Suprapubic skin (tissue), 4 donors: ENCODE results near the gene HSPA14. TPM values are rescaled to one million over a fixed set of nuclear protein-coding genes. Genes with fewer than 3 reads are reported as not detected.

Source experiments
- DNase-seq, 2 donors: peaks; one replicate each; pipeline ENCODE4 v3.0.0-alpha.2; 2019; ENCODE audit warnings: low spot score in 2 of 2
- H3K27ac ChIP-seq: fragments of 200-600 bp; sonication (generic); one replicate; pipeline ENCODE4 v1.5.1; 2019
- H3K27me3 ChIP-seq: fragments of 200-600 bp; sonication (generic); one replicate; pipeline ENCODE4 v1.5.1; 2019
- H3K36me3 ChIP-seq: fragments of 200-600 bp; sonication (generic); one replicate; pipeline ENCODE4 v1.5.1; 2019
- H3K4me1 ChIP-seq: fragments of 200-600 bp; sonication (generic); one replicate; pipeline ENCODE4 v1.5.1; 2019
- H3K4me3 ChIP-seq: fragments of 200-600 bp; sonication (generic); one replicate; pipeline ENCODE4 v1.5.1; 2019; ENCODE audit warnings: mild to moderate bottlenecking
- H3K9me3 ChIP-seq: fragments of 200-600 bp; sonication (generic); one replicate; pipeline ENCODE4 v1.5.1; 2019
- CTCF ChIP-seq, 2 donors: fragments of 200-600 bp in 1 of 2; fragments of 450-650 bp in 1 of 2; sonication (generic) in 1 of 2; IDR thresholded peaks; one replicate each; pipeline ENCODE4 v1.5.1; 2016 to 2019; ENCODE audit warnings: antibody characterized with exemption in 2 of 2, mild to moderate bottlenecking in 1 of 2, moderate library complexity in 1 of 2
- EP300 ChIP-seq: sonication (generic); formaldehyde crosslinking; IDR thresholded peaks from one replicate; pipeline ENCODE4 v1.6.1; 2017; ENCODE audit warnings: antibody characterized with exemption
- POLR2A ChIP-seq, 2 donors: fragments of 450-650 bp; IDR thresholded peaks; one replicate each; pipeline ENCODE4 v1.6.1; 2017; ENCODE audit warnings: antibody characterized with exemption in 2 of 2, mild to moderate bottlenecking in 2 of 2, moderate library complexity in 2 of 2
- POLR2AphosphoS5 ChIP-seq, 3 donors: sonication (generic); formaldehyde crosslinking; IDR thresholded peaks; one replicate each; pipeline ENCODE4 v1.6.1; 2017; ENCODE audit warnings: antibody characterized with exemption in 3 of 3
- WGBS: methylation state at CpG from one replicate; pipeline ENCODE4 v1.1.5; 2018; 5-methylcytosine and 5-hydroxymethylcytosine counted together
- total RNA-seq, 4 donors: library from RNA; depleted of rRNA; stranded (reverse); fragments of >200 nt; gene quantifications; one replicate each; pipeline ENCODE4 v1.1.0, GENCODE V29; 2016

The HSPA14 gene
- total RNA-seq, 4 donors from 2014 or later: 6.6 to 11.7 (median 7.4) TPM

GRCh38 chr10:14878266-14879123 is 40.4 kb downstream of the HSPA14 start, which contains the start of gene SUV39H2:
SUV39H2 (plus strand) TSS chr10:14878866; CDS start chr10:14878889, 23 bp downstream.
- 0% methylated on average over 14 of the region's 102 CpGs for WGBS
- DNase-seq: peak; percentile 96
- no peaks in the 10 kb centered on the region for H3K9me3 ChIP-seq
- peak within 1 kb of the TSS; percentile 72 for H3K4me3 ChIP-seq
- peaks cover 32% of the 10 kb centered on the region for H3K4me1 ChIP-seq
- H3K27me3 ChIP-seq: no peaks in the 10 kb centered on the region
- no peak for TF ChIP-seq EP300
- TF ChIP-seq CTCF (IDR thresholded peaks at IDR 0.05): no peak
- peak; percentile 27 to 80 (median 37) for TF ChIP-seq POLR2AphosphoS5 (IDR thresholded peaks at IDR 0.05)
- peak; percentile 5 to 63 for TF ChIP-seq POLR2A (IDR thresholded peaks at IDR 0.05)
- no peaks in the 10 kb centered on the region for H3K36me3 ChIP-seq
- H3K27ac ChIP-seq: peak within 1 kb of the TSS; percentile 88

DNA sequence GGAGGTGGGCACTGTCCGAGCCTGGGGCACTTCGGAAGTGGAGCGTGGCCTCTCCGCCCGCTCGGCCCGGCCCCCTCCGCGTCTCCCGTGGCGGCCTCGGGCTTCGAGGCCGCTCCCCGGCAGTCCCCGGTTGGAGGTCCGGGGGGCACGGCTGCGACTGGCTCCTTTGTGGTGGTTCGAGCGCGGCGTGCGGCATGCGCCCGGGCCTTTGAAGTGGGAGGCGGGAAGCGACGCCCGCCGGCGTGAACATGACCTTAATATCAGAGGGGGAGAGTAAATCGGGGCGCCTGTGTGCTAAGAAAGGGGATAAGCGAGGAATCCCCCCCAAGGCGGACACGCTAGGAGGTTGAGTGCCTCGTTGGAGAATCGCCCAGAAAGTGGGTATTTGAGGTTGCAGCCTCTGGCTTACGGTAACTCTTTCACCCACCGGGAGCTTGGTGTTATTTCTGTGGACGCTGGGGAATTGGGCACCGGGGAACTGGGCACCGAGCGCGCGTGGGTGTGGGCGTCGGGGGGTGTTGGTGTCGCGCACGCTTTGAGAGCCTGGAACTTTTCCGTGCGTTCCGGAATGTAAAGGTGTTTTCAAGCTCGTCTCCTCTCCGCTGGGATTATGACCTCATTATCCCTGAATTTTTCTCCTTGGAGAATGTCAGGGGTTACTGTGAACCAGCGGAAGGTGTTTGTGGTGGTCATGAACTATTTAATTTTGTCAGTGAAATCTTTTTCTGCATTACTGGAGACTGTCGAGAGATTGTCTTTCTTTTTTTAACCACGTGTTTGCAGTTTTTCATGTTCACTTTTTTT is 41.2 kb downstream of the HSPA14 start:
- Histone ChIP-seq H3K27ac (peak overlapping the region; percentile 88), H3K9me3 (no peaks in the 10 kb centered on the region), H3K27me3 (no peaks in the 10 kb centered on the region), H3K4me3 (peak overlapping the region; percentile 72), H3K4me1 (peaks cover 32% of the 10 kb centered on the region), H3K36me3 (no peaks in the 10 kb centered on the region)
- TF ChIP-seq CTCF (IDR thresholded peaks at IDR 0.05): no peak
- TF ChIP-seq POLR2A (IDR thresholded peaks at IDR 0.05): no peak
- no peak for TF ChIP-seq POLR2AphosphoS5 (IDR thresholded peaks at IDR 0.05)
- TF ChIP-seq EP300: no peak
- WGBS: under 1% methylated on average over 50 of the region's 60 CpGs
- DNase-seq: peak in 1 of 2 donors; percentile 64

GRCh38 chr10:14879928-14880193 is 41.8 kb downstream of the HSPA14 start:
- H3K27me3 ChIP-seq: no peaks in the 10 kb centered on the region
- H3K4me3 ChIP-seq: peak overlapping the region; percentile 72
- no peaks in the 10 kb centered on the region for H3K36me3 ChIP-seq
- 4% methylated on average over 5 of the region's 5 CpGs for WGBS
- DNase-seq: no peak
- no peak for TF ChIP-seq POLR2A (IDR thresholded peaks at IDR 0.05)
- TF ChIP-seq POLR2AphosphoS5 (IDR thresholded peaks at IDR 0.05): no peak
- H3K27ac ChIP-seq: no peak overlapping the region
- H3K4me1 ChIP-seq: peaks cover 32% of the 10 kb centered on the region
- H3K9me3 ChIP-seq: no peaks in the 10 kb centered on the region

- 58% methylated on average over 7 of the region's 7 CpGs for WGBS
- no peaks in the 10 kb centered on the region for H3K36me3 ChIP-seq
Observed at GRCh38 chr10:14880229-14880628, 42.1 kb downstream of the HSPA14 start.

GRCh38 chr10:14884082-14884481 is 46.0 kb downstream of the HSPA14 start:
- no peak for DNase-seq
- no peaks in the 10 kb centered on the region for H3K9me3 ChIP-seq
- TF ChIP-seq CTCF (IDR thresholded peaks at IDR 0.05): no peak
- TF ChIP-seq EP300: no peak
- no peak for TF ChIP-seq POLR2AphosphoS5 (IDR thresholded peaks at IDR 0.05)
- TF ChIP-seq POLR2A (IDR thresholded peaks at IDR 0.05): no peak
- H3K27me3 ChIP-seq: no peaks in the 10 kb centered on the region
- no peak overlapping the region for H3K27ac ChIP-seq
- H3K4me1 ChIP-seq: peaks cover 13% of the 10 kb centered on the region
- no peaks in the 10 kb centered on the region for H3K36me3 ChIP-seq
- WGBS: 89% methylated on average over 3 of the region's 3 CpGs
- no peak overlapping the region for H3K4me3 ChIP-seq

More at GRCh38 chr10:14880229-14880628, 42.1 kb downstream of the HSPA14 start:
- H3K4me1 ChIP-seq: peaks cover 32% of the 10 kb centered on the region
- H3K9me3 ChIP-seq: no peaks in the 10 kb centered on the region
- H3K4me3 ChIP-seq: peak overlapping the region; percentile 72
- no peaks in the 10 kb centered on the region for H3K27me3 ChIP-seq
- no peak for DNase-seq
- no peak for TF ChIP-seq CTCF (IDR thresholded peaks at IDR 0.05)
- no peak for TF ChIP-seq POLR2AphosphoS5 (IDR thresholded peaks at IDR 0.05)
- no peak for TF ChIP-seq POLR2A (IDR thresholded peaks at IDR 0.05)
- TF ChIP-seq EP300: no peak
- H3K27ac ChIP-seq: no peak overlapping the region
